ENCODE measurements around the gene UBL4A. TPM values are rescaled to one million over a fixed set of nuclear protein-coding genes. Genes with fewer than 3 reads are reported as not detected.

Gene UBL4A
- total and polyA plus RNA-seq, 9 of the 15 experiments (the other 6 are each of a cell fraction or from before 2014, with no cell fraction given), result 15.2 to 140 (median 100) TPM

DNA sequence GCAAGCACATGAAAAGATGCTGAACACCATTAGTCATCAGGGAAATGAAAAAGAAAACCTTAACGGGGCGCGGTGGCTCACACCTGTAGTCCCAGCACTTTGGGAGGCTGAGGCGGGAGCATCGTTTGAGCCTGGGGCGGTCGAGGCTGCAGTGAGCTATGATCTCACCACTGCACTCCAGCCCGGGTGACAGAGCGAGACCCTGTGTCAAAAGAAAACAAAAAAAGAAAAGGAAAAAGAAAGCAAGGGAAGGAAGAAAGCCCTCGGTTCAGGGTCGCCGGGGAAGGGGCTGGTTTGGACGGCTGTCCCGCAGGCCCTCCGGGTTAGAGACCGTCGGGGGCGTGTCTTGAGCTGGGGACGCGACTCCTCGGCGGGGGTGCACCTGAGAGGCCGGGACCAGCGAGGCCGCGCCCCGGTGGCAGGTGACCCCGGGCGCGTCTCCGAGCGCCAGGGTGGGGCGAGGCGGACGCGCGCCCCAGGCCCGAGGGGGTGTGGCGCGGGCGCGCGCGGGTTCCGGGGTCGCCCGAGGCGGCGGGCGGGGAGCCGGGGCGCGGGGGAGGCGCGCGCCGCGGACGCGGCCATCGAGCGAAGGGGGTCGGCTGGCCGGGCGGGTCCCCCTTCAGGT lies 28.8 kb downstream of the UBL4A start (continued):
- no peak for TF ChIP-seq ZSCAN29 (IDR thresholded peaks at IDR 0.05)
- no peak for TF ChIP-seq ZEB2 (IDR thresholded peaks at IDR 0.05)
- TF ChIP-seq, protein P1, sequence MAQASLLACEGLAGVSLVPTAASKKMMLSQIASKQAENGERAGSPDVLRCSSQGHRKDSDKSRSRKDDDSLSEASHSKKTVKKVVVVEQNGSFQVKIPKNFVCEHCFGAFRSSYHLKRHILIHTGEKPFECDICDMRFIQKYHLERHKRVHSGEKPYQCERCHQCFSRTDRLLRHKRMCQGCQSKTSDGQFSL (CRISPR knock-in tag; IDR thresholded peaks at IDR 0.05), result no peak
- TF ChIP-seq, protein P1 (tag; IDR thresholded peaks at IDR 0.05), result no peak
- no peak for TF ChIP-seq XRCC5 (IDR thresholded peaks at IDR 0.05; ENCODE audit: low read depth, low read length)
- TF ChIP-seq, protein P2, sequence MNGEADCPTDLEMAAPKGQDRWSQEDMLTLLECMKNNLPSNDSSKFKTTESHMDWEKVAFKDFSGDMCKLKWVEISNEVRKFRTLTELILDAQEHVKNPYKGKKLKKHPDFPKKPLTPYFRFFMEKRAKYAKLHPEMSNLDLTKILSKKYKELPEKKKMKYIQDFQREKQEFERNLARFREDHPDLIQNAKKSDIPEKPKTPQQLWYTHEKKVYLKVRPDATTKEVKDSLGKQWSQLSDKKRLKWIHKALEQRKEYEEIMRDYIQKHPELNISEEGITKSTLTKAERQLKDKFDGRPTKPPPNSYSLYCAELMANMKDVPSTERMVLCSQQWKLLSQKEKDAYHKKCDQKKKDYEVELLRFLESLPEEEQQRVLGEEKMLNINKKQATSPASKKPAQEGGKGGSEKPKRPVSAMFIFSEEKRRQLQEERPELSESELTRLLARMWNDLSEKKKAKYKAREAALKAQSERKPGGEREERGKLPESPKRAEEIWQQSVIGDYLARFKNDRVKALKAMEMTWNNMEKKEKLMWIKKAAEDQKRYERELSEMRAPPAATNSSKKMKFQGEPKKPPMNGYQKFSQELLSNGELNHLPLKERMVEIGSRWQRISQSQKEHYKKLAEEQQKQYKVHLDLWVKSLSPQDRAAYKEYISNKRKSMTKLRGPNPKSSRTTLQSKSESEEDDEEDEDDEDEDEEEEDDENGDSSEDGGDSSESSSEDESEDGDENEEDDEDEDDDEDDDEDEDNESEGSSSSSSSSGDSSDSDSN (IDR thresholded peaks at IDR 0.05; ENCODE audit: borderline replicate concordance in 1 of 2, low read depth in 2 of 2, low read length in 2 of 2), result no peak
- TF ChIP-seq, protein P3, sequence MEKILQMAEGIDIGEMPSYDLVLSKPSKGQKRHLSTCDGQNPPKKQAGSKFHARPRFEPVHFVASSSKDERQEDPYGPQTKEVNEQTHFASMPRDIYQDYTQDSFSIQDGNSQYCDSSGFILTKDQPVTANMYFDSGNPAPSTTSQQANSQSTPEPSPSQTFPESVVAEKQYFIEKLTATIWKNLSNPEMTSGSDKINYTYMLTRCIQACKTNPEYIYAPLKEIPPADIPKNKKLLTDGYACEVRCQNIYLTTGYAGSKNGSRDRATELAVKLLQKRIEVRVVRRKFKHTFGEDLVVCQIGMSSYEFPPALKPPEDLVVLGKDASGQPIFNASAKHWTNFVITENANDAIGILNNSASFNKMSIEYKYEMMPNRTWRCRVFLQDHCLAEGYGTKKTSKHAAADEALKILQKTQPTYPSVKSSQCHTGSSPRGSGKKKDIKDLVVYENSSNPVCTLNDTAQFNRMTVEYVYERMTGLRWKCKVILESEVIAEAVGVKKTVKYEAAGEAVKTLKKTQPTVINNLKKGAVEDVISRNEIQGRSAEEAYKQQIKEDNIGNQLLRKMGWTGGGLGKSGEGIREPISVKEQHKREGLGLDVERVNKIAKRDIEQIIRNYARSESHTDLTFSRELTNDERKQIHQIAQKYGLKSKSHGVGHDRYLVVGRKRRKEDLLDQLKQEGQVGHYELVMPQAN (IDR thresholded peaks at IDR 0.05; ENCODE audit: borderline replicate concordance), result peak; percentile 34; the same call in 1 of the 2 replicates
- TF ChIP-seq ZNF408 (CRISPR knock-in tag; IDR thresholded peaks at IDR 0.05; ENCODE audit: low read depth), result no peak
- no peak for TF ChIP-seq ZNF695 (CRISPR knock-in tag; IDR thresholded peaks at IDR 0.05)
- TF ChIP-seq C11orf30 (IDR thresholded peaks at IDR 0.05; ENCODE audit: low read depth), result no peak
- TF ChIP-seq, protein P4, sequence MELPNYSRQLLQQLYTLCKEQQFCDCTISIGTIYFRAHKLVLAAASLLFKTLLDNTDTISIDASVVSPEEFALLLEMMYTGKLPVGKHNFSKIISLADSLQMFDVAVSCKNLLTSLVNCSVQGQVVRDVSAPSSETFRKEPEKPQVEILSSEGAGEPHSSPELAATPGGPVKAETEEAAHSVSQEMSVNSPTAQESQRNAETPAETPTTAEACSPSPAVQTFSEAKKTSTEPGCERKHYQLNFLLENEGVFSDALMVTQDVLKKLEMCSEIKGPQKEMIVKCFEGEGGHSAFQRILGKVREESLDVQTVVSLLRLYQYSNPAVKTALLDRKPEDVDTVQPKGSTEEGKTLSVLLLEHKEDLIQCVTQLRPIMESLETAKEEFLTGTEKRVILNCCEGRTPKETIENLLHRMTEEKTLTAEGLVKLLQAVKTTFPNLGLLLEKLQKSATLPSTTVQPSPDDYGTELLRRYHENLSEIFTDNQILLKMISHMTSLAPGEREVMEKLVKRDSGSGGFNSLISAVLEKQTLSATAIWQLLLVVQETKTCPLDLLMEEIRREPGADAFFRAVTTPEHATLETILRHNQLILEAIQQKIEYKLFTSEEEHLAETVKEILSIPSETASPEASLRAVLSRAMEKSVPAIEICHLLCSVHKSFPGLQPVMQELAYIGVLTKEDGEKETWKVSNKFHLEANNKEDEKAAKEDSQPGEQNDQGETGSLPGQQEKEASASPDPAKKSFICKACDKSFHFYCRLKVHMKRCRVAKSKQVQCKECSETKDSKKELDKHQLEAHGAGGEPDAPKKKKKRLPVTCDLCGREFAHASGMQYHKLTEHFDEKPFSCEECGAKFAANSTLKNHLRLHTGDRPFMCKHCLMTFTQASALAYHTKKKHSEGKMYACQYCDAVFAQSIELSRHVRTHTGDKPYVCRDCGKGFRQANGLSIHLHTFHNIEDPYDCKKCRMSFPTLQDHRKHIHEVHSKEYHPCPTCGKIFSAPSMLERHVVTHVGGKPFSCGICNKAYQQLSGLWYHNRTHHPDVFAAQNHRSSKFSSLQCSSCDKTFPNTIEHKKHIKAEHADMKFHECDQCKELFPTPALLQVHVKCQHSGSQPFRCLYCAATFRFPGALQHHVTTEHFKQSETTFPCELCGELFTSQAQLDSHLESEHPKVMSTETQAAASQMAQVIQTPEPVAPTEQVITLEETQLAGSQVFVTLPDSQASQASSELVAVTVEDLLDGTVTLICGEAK (IDR thresholded peaks at IDR 0.05), result 0 out of 2 replicates have a peak, but pooled peaks have one; percentile 25
- TF ChIP-seq, protein P4 (CRISPR knock-in tag; IDR thresholded peaks at IDR 0.05), result no peak
